Astrocyte (in vitro differentiated cells and primary cell): ENCODE measurements around the gene PIAS1. TPM values are rescaled to one million over a fixed set of nuclear protein-coding genes. Genes with fewer than 3 reads are reported as not detected.
A peak's percentile ranks its signal among the peaks of the same experiment; 100 is the strongest.

Experiments used
- DNase-seq: peaks from one replicate; pipeline ENCODE4 v3.0.0-alpha.2; 2010; ENCODE audit warnings: low read depth
- FAIRE-seq: peaks from 2 replicates; lab custom pipeline; 2011; peaks lifted over from hg19 to GRCh38; lab: Jason Lieb, UNC
- H2AFZ ChIP-seq: 2 replicates; pipeline ENCODE4 v1.6.0; 2012; ENCODE audit warnings: low read depth, low read length, inconsistent platforms
- H3K27ac ChIP-seq: 2 replicates; pipeline ENCODE4 v1.5.1; 2011; ENCODE audit warnings: low read depth, low read length, inconsistent platforms
- H3K27me3 ChIP-seq: 2 replicates; pipeline ENCODE4 v1.6.0; 2011; ENCODE audit warnings: low read length, inconsistent platforms; ENCODE audit not compliant: insufficient read depth
- H3K36me3 ChIP-seq: 2 replicates; pipeline ENCODE4 v1.5.1; 2011; ENCODE audit warnings: low read length, inconsistent platforms; ENCODE audit not compliant: insufficient read depth
- H3K4me1 ChIP-seq: 2 replicates; pipeline ENCODE4 v1.5.1; 2011; ENCODE audit warnings: low read length, inconsistent platforms; ENCODE audit not compliant: insufficient read depth
- H3K4me2 ChIP-seq: 2 replicates; pipeline ENCODE4 v1.6.0; 2012; ENCODE audit warnings: low read length, inconsistent platforms
- H3K4me3 ChIP-seq: 2 replicates; pipeline ENCODE4 v1.5.1; 2011; ENCODE audit warnings: low read depth, mild to moderate bottlenecking, low read length, inconsistent platforms; ENCODE audit not compliant: insufficient read depth
- H3K79me2 ChIP-seq: 2 replicates; pipeline ENCODE4 v1.6.0; 2012; ENCODE audit warnings: mild to moderate bottlenecking, low read length, inconsistent platforms; ENCODE audit not compliant: insufficient read depth
- H3K9ac ChIP-seq: 2 replicates; pipeline ENCODE4 v1.6.0; 2012; ENCODE audit warnings: mild to moderate bottlenecking, low read length, inconsistent platforms
- H3K9me3 ChIP-seq: 2 replicates; pipeline ENCODE4 v1.5.1; 2012; ENCODE audit warnings: low read depth, mild to moderate bottlenecking, low read length, inconsistent platforms; ENCODE audit not compliant: insufficient read depth
- H4K20me1 ChIP-seq: 2 replicates; pipeline ENCODE4 v1.6.0; 2012; ENCODE audit warnings: low read length, inconsistent platforms; ENCODE audit not compliant: insufficient read depth
- H3K27ac Mint-ChIP-seq: one replicate; pipeline ENCODE4 v1.8.0; 2021; ENCODE audit warnings: mild to moderate bottlenecking, mixed read lengths; ENCODE audit not compliant: unreplicated experiment
- H3K27me3 Mint-ChIP-seq: one replicate; pipeline ENCODE4 v1.8.0; 2021; ENCODE audit warnings: low read depth, mixed read lengths; ENCODE audit not compliant: unreplicated experiment
- H3K36me3 Mint-ChIP-seq: one replicate; pipeline ENCODE4 v1.8.0; 2021; ENCODE audit warnings: low read depth, mixed read lengths; ENCODE audit not compliant: unreplicated experiment
- H3K4me1 Mint-ChIP-seq: one replicate; pipeline ENCODE4 v1.8.0; 2021; ENCODE audit warnings: low read depth, mixed read lengths; ENCODE audit not compliant: unreplicated experiment
- H3K4me3 Mint-ChIP-seq: one replicate; pipeline ENCODE4 v1.8.0; 2021; ENCODE audit warnings: mild to moderate bottlenecking, moderate library complexity, mixed read lengths; ENCODE audit not compliant: unreplicated experiment
- H3K9me3 Mint-ChIP-seq: one replicate; pipeline ENCODE4 v1.8.0; 2021; ENCODE audit warnings: mild to moderate bottlenecking, mixed read lengths; ENCODE audit not compliant: unreplicated experiment
- CTCF ChIP-seq: IDR thresholded peaks from 2 replicates; pipeline ENCODE4 v1.5.1; 2011; ENCODE audit warnings: low read depth, mild to moderate bottlenecking, inconsistent platforms, low read length, moderate library complexity; ENCODE audit not compliant: insufficient read depth
- EZH2 ChIP-seq: IDR thresholded peaks from 2 replicates; pipeline ENCODE4 v1.6.1; 2012; ENCODE audit warnings: mild to moderate bottlenecking, low read length, inconsistent platforms; ENCODE audit not compliant: insufficient read depth
- total RNA-seq: library from RNA; stranded (reverse); gene quantifications from 2 replicates; pipeline ENCODE4 v1.2.1, GENCODE V29; 2021

The PIAS1 gene
- total RNA-seq, 1 donor from 2014 or later: 30.2 TPM

- no peak for FAIRE-seq
- H3K36me3 Mint-ChIP-seq: peaks cover 3% of the 10 kb centered on the region
- H3K4me3 Mint-ChIP-seq: no peak overlapping the region
Measured at GRCh38 chr15:68151277-68151676, 97.2 kb downstream of the PIAS1 start.

GRCh38 chr15:68152342-68152741 lies 98.2 kb downstream of the PIAS1 start:
- Histone ChIP-seq H3K9ac (no peak overlapping the region), H4K20me1 (peaks cover 23% of the 10 kb centered on the region), H3K36me3 (no peaks in the 10 kb centered on the region), H3K4me1 (peaks cover 3% of the 10 kb centered on the region), H3K4me2 (no peak overlapping the region), H3K79me2 (peaks cover 3% of the 10 kb centered on the region), H3K9me3 (no peaks in the 10 kb centered on the region), H3K4me3 (no peak overlapping the region), H3K27ac (no peak overlapping the region), H3K27me3 (no peaks in the 10 kb centered on the region), H2AFZ (no peak overlapping the region)
- Mint-ChIP-seq H3K27ac (no peak overlapping the region), H3K27me3 (no peaks in the 10 kb centered on the region), H3K4me3 (no peak overlapping the region), H3K4me1 (peaks cover 10% of the 10 kb centered on the region), H3K36me3 (peaks cover 1% of the 10 kb centered on the region), H3K9me3 (no peaks in the 10 kb centered on the region)
- no peak for DNase-seq
- TF ChIP-seq CTCF (no peak), EZH2 (no peak)
- FAIRE-seq: no peak

More at GRCh38 chr15:68151277-68151676, 97.2 kb downstream of the PIAS1 start:
- Histone ChIP-seq H3K9me3 (no peaks in the 10 kb centered on the region), H3K9ac (no peak overlapping the region), H4K20me1 (peaks cover 17% of the 10 kb centered on the region), H3K27me3 (no peaks in the 10 kb centered on the region), H3K4me2 (no peak overlapping the region), H3K36me3 (no peaks in the 10 kb centered on the region), H2AFZ (no peak overlapping the region), H3K4me3 (no peak overlapping the region), H3K4me1 (peaks cover 3% of the 10 kb centered on the region), H3K79me2 (peaks cover 3% of the 10 kb centered on the region), H3K27ac (no peak overlapping the region)
- DNase-seq: peak; percentile 4
- Mint-ChIP-seq H3K4me1 (peaks cover 10% of the 10 kb centered on the region), H3K27me3 (no peaks in the 10 kb centered on the region), H3K27ac (no peak overlapping the region), H3K9me3 (no peaks in the 10 kb centered on the region)
- TF ChIP-seq CTCF (no peak), EZH2 (no peak)

GRCh38 chr15:68154923-68155559 lies 100.9 kb downstream of the PIAS1 start:
- Histone ChIP-seq H3K9ac (no peak overlapping the region), H3K36me3 (no peaks in the 10 kb centered on the region), H4K20me1 (peaks cover 16% of the 10 kb centered on the region), H3K27me3 (no peaks in the 10 kb centered on the region), H3K4me3 (no peak overlapping the region), H3K9me3 (no peaks in the 10 kb centered on the region), H3K4me1 (no peaks in the 10 kb centered on the region), H2AFZ (no peak overlapping the region), H3K79me2 (peaks cover 3% of the 10 kb centered on the region), H3K4me2 (no peak overlapping the region), H3K27ac (no peak overlapping the region)
- DNase-seq (peak; percentile 40), FAIRE-seq (no peak)
- Mint-ChIP-seq H3K36me3 (peaks cover 2% of the 10 kb centered on the region), H3K9me3 (no peaks in the 10 kb centered on the region), H3K4me1 (no peaks in the 10 kb centered on the region), H3K27ac (no peak overlapping the region), H3K4me3 (no peak overlapping the region), H3K27me3 (no peaks in the 10 kb centered on the region)
- TF ChIP-seq CTCF (peak; percentile 82), EZH2 (no peak)
